GM19455 (cell line): ENCODE data around the gene TRMU.
"Not testable (repeated sequence)": the region's sequence is repeated elsewhere in the genome, so short reads cannot be mapped to it uniquely, and the experiment has no call there.

Experiments
- ATAC-seq: cut with Tn5 transposase; IDR thresholded peaks from one replicate; pipeline ENCODE4 v1.9.1; 2021; ENCODE audit not compliant: unreplicated experiment

The TRMU gene

DNA sequence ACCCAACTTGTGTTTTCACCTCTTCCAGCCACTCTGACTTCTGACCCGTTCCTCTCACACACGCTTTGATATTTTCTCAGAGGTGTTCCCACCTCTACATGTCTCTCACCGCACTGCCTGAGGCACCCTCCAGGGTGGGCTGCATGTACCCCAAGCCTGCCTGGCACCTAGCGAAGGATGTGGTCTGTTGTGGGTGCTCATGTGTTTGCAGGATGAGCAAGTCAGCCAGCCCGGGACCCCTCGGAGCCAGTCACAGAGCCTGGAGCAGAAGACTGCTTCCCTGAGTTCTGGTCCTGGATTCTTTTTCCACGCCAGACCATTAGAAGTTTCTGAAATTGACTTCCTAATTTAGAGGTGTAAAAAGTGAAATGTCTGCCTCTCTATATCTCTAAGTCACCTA, 35.0 kb upstream of the TRMU start:
- ATAC-seq: no peak

DNA sequence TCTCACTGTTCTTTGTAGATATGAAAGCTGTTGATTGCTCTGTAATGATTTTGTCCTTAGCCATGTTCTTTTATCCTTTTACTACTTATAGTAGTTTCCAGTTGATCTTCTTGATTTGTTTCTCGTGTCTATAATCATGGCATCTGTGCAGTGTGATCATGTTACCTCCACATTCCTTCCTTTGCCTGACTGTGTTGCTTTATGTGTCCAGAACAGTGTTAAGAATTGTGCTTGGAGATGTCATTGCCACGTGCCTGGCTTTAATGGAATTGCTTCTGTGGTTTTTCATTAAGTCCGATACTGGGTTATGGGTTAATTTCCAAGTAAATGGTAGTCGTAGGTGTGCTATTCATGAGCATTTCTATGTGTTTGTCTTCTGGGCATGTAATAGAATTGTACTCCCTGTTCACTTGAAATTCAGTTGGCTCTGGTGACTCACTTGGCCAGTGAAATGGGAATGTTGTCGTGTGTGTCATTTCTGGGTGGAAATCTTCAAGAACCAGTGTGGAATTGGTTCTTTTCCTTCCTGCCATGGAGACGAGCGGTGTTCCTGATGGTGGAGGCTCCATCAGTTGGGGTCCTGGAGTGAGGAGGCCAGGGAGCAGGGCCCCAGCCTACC, 32.1 kb upstream of the TRMU start:
- no peak for ATAC-seq

DNA sequence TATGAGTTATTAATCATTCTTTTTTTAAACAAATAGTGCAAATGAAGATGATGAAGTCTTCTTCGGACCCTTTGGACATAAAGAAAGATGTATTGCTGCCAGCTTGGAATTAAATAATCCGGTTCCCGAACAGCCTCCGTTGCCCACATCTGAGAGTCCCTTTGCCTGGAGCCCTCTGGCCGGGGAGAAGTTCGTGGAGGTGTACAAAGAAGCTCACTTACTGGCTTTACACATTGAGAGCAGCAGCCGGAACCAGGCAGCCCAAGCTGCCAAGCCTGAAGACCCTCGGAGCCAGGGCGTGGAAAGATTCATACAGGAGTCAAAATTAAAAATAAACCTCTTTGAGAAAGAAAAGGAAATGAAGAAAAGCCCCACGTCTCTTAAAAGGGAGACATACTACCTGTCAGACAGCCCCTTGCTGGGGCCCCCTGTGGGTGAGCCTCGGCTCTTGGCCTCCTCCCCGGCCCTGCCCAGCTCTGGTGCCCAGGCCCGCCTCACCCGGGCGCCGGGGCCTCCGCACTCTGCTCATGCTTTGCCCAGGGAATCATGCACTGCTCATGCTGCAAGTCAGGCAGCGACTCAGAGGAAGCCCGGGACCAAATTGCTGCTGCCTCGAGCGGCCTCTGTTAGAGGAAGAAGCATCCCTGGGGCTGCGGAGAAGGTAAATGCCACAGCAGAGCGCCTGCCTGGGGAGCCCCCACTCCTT, 27.1 kb upstream of the TRMU start:
- ATAC-seq: no peak

DNA sequence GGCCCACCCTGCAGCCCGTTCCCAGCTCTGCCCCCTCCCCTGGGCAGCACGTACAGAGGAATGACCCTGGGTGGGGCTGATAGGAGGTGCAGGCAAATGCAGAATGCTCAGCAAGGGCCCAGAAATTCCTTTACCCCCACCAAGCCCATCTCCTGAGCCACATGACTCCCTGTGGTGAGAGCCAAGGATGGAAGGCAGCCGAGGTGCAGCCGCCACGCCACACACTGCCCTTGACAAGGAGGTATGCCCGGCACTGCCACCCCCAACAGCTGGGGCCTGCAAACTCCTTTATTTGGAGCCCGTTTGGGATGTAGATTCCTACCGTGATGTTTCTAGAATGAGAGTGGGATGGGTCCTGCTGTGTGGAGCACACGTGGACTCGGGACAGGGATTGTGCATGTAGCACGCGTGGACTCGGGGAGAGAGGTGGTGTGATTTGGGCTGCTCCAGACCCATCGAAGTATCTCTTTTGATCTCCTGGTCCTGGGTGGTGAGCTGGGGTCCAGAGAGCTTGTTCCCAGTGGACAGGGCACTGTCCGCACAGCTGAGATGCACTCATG, 25.9 kb upstream of the TRMU start:
- no peak for ATAC-seq

DNA sequence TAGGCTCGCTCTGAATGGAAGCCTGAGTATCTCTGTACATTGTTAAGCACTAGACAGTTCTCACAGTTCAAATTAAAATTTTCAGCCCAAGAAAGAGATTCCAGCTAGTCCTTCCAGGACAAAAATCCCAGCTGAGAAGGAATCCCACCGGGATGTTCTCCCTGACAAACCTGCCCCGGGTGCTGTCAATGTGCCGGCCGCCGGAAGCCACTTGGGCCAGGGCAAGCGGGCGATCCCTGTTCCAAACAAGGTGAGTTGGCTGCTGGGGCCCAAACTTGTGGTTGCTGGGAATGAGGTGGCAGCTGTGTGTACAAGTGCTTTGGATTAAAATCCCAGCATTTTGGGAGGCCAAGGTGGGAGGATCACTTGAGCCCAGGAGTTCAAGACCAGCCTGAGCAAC, 23.5 kb upstream of the TRMU start:
- no peak for ATAC-seq

DNA sequence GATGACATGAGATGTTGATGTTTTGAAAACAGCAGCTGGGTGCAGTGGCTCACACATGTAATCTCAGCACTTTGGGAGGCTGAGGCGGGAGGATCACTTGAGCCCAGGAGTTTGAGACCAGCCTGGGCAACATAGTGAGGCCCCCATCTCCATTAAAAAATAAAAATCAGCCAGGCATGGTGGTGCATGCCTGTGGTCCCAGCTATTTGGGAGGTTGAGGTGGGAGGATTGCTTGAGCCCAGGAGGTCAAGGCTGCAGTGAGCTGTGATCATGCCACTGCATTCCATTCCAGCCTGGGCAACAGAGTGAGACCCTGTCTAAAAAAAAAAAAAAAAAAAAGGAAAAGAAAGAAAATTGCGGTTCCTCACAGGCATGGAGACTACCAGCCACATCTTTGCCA, 22.7 kb upstream of the TRMU start:
- not testable (repeated sequence) for ATAC-seq

DNA sequence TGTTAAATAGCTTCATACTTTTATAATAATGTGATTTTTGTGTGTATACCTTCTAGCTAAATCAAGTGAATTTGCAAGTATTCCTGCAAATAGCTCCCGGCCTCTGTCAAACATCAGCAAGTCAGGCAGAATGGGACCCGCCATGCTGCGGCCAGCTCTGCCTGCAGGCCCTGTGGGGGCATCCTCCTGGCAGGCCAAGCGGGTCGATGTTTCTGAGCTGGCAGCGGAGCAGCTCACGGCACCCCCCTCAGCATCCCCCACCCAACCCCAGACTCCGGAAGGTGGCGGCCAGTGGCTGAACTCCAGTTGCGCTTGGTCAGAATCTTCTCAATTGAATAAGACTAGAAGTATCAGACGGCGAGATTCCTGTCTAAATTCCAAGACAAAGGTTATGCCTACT, 19.5 kb upstream of the TRMU start:
- ATAC-seq: no peak

DNA sequence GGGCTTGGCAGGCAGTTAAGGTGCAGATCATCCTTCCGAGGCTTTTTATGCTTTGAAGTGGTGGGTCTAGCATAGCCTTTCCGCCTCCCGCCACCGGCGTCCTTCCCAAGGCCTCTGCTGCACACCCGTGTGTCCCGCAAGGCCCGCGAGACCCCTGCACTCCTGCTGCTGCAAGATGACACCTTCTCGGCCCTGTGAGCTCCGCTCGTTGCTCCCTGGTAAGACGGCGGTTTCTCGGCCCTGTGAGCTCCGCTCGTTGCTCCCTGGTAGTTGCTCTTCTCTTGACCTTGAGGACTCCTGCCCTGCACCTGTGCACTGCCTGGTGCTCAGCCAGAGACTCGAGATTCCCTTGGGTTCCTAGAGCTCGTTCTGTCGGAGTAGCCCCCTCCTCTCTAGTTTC, 17.9 kb upstream of the TRMU start:
- no peak for ATAC-seq

DNA sequence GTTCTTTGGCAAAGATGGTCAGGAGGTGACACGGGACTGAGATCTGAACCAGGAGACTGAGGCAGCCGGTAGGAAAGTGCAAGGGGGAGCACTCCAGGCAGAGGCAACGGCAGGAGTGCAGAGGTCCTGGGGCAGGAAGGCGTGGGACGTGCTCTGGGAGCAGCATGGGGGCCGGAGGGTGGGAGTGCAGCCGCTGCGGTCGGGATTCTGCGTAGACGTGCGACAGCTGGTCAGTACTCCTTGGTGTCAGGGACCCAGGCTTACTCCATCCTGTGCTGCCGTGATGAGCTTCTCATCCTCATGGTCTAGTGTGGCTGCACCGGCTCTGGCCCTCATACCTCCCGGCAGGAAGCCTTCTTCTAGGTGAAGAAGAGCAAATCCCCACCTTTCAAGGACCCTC, 16.9 kb upstream of the TRMU start:
- ATAC-seq: no peak

DNA sequence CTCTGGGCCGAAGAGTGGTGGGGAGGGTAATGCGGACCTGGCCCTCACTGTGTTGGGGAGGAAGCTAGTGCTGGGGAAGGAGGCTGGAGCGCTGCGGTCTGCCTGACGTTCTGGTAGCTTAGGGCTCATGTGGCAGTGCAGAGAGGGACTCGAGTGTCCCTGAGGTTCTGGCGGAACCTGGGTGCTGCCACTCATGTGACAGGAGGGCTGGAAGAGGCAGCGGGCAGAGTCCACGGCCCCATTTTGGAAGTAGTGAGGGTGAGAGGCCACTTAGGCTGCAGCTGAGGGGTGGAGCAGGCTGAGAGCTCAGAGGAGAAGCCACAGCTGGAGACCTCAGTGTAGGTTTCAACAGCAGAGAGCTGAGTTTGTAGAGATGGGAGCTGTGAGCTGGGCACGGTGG, 16.2 kb upstream of the TRMU start:
- ATAC-seq: no peak

DNA sequence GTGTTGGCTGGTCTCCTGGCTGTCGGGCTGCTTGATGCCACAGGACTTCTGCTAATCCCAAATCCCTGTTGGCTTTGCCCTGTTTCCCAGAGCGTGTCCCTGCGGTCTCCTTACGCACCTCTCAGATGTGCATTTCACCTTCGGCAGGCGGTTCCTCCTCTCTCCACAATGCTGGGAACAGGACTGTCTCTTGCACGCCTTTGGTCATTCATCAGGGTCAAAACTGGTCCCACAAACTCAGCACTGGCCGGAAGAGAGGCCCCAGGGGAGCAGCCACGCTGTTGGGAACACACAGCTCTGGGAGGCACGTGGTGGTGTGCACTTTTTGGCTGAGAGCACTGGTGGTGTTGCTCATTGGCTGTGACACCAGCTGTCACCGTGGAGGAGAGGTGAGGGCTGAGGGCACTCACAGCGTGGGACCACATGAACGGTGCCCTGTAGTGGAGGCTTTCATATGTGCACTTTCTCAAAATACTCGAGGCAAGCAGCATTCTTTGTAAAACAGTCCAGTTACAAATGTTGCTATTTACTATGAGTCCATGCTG, 15.3 kb upstream of the TRMU start:
- ATAC-seq: no peak

DNA sequence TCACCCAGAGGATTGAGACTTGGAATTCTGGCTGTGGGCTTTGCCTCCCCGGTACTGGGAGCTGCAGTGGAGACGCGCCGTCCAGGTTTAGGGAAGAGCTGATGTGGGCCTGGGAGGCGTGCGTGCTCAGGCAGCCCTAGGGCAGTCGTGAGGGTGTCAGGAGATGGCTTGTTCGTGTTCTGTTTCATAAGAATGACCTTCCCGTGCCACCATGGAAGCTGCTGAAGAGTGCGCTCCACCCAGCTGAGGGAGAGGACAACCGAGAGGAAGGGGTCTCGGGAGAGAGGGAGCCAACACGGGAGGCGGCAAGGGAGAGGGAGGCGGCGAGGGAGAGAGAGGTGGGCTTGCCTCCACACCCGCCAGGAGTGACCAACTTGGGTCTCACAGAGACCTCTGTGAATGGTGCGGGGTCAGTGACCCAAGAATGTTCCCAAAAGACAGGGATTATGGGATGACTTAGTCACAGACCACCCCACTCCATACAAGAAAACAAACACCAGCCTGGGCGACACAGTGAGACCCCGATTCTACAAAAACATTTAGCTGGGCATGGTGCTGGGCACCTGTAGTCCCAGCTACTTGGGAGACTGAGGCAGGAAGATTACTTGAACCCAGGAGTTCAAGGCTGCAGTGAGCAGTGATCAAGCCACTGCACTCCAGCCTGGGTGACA, 14.7 kb upstream of the TRMU start:
- ATAC-seq: no peak

DNA sequence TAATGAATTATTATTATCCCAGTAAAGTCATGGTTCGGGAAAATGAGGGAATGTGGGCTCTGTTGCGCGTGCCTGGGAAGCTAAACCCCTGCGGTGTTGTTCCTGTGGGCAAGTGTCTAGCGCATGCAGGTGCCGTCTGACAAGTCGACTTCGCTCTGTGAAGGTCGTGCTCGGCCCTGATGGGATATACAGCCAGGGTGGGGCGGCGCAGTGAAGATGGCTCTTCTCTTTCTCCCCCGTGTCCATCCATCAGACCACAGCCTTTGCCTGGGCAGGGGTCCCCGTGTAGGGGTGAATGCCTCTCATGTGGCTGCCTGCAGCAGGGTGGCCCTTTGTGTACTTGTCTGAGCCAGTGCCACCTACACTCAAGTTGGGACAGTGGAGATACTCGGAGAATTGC, 12.8 kb upstream of the TRMU start:
- no peak for ATAC-seq

DNA sequence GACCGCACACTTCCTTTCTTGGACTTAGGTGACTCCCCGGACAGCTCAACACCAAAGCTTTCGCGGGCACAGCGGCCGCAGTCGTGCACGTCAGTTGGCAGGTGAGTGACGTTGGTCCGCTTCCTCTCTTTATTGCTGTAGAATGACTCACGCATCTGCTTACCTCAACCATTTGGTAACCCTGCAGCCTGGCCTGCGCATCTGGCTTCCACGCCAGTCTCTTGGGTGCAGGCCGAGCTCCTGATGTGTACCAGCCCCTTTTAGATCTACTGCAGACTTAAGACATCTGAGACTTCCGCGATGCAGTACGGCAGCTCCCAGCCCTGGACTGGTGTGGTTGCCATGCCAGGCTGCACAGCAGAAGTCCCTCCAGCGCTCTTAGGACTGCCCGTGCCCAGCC, 12.4 kb upstream of the TRMU start:
- ATAC-seq: no peak

DNA sequence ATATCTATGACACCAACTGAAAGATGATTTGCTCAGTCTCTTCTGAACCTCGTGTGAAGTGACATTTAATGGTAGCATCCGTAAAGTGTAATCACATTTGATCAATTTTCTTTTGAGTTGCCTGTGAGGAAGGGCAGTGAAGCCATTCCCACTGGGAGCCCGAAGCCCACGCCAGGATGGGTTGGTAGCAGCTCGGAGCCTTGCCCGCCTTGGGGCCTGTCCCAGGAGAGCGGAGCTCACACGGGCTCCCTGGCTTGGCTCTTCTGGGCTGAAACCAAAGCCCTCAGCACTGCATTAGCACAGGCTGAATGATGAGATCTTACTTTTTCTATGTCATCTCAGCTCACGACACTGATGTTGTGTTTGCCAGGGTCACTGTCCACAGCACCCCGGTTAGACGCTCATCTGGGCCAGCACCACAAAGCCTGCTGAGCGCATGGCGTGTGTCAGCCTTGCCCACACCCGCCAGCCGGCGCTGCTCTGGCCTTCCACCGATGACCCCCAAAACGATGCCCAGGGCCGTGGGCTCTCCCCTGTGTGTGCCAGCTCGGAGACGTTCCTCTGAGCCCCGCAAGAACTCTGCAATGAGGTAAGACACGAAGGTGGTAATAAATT, 9.3 kb upstream of the TRMU start:
- ATAC-seq: no peak

DNA sequence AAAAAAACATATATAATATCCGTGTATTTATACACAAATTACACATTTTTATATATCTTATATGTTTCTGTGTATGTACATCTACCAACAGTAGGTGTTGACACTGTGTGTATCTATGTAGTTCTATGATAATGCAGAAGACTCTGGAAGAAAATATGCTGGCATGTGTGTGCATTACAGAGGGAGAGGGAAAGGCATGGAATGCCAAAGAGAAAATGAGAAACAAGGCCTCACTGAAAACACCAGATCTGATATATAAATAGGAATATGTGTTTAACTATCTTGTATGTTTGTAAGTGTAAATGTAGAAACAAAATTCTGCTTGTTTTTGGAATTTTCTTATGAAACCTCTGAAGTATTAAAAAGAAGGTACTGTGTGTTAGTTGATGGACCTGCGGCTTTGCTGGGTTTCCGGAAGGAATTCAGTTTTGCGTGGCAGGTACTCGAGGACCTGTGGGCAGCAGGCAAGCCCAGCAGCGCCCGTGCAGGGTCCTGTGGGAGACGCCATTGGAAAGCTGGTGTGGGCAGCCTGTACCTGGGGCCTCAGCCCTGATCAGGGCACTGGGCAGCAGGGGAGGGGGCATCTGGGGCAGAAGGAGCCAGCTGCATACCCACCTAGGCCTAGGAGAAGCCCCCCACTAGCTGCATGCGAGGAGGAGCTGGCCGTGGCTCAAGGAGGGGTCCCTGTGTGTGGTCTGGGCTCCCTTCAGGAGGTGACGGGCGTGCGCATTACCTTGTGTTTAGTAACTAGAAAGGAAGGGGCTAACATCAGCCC, 7.6 kb upstream of the TRMU start:
- no peak for ATAC-seq

DNA sequence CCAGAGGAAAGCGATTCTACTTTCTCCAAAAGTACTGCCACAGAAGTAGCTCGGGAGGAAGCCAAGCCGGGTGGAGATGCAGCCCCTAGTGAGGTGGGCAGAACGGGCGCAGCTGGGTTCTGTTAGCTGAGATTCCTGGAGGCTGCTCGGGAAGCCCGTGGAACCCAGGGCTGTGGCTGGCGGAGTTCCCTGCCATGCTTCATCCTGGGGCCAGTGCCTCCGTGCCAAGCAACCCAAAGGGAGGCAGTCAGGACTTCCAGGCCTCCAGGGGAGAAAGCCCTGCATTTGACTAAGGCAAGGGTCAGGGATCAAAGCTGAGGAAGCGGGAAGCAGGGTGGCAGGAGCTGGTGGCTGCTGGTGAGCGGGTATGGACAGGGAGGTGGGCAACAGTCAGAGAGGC, 6.7 kb upstream of the TRMU start:
- no peak for ATAC-seq

DNA sequence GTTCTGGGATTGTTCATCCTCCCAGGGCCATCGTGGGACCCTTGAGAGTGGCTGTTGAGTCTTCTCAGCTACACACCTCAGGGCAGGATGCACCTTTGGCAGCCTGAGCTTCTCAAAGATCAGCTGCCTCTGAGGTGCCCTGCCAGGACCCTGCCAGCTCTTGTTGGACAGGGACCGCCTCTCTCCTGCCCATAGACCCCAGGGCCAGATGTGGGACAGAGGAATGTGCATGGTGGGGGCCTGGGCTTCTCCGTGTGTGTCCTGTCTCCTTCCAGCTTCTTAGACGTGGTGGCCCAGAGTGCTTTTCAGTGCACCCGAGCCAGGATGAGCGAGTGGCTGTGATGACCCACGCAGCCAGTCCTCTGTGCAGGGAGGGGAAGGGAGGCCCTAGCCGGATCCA, 5.9 kb upstream of the TRMU start:
- ATAC-seq: no peak

DNA sequence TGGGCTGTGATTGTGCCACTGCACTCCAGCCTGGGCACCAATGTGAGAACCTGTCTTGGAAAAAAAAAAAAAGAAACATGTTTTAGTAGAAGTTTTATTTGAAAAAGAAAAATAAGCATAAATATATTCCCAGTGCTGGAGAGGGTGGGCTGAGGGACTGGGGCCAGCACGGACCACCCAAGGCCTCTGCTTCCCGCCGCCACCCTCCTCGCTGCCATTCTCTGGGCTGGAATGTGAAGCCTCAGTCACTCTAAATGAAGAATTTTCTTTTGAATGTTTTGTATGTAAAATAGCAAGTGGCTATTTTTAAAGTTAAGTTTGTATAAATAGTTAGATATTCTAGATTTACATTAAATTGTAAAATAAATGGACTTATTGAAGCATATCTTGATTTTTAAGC, 5.1 kb upstream of the TRMU start:
- no peak for ATAC-seq

DNA sequence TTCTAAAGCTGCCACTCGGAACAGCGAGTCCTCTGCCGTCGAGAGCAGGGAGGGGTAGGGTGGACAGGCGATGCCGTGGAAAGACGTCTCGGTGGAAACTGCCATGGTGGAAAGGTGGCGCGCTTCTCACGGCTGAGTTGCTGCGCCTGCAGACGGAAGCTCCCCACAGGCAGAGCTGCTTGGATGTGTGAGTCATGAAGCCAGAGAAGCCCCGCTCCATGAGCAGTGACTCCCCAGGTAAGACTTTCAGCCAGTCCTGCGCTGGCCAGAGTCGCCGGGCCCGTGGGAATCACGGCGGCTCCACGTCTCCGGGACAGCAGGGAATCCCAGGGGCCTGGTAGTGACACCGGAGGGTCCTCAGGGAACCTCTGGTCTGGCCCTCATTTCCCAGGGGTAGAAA, 4.0 kb upstream of the TRMU start:
- no peak for ATAC-seq
